Liver (tissue), 9 donors: ENCODE measurements around the gene GSTA3. TPM values are rescaled to one million over a fixed set of nuclear protein-coding genes. Genes with fewer than 3 reads are reported as not detected.

Experiments used
- DNase-seq: peaks from one replicate; pipeline ENCODE4 v3.0.0-alpha.2; 2017; ENCODE audit warnings: low spot score
- H3K27ac ChIP-seq, 2 donors: one replicate each; pipeline ENCODE4 v1.7.0; 2013; ENCODE audit warnings: inconsistent platforms in 2 of 2, low read length in 2 of 2, control low read depth in 1 of 2, low read depth in 1 of 2, mild to moderate bottlenecking in 1 of 2
- H3K27me3 ChIP-seq, 4 donors: one replicate each; pipeline versions ENCODE4 v1.6.1 to v1.7.0; 2013; ENCODE audit warnings: low read length in 3 of 4, inconsistent platforms in 1 of 4, mild to moderate bottlenecking in 1 of 4, moderate library complexity in 1 of 4; ENCODE audit not compliant: control insufficient read depth in 4 of 4, insufficient read depth in 4 of 4
- H3K36me3 ChIP-seq, 4 donors: one replicate each; pipeline versions ENCODE4 v1.6.1 to v1.7.0; 2013; ENCODE audit warnings: low read length in 3 of 4, mild to moderate bottlenecking in 3 of 4, low read depth in 1 of 4, moderate library complexity in 1 of 4; ENCODE audit not compliant: control insufficient read depth in 4 of 4, insufficient read depth in 3 of 4
- H3K4me1 ChIP-seq, 4 donors: one replicate each; pipeline versions ENCODE4 v1.6.1 to v1.7.0; 2013; ENCODE audit warnings: low read length in 3 of 4, mild to moderate bottlenecking in 3 of 4, moderate library complexity in 1 of 4; ENCODE audit not compliant: control insufficient read depth in 4 of 4, insufficient read depth in 4 of 4
- H3K4me3 ChIP-seq, 3 donors: one replicate each; pipeline versions ENCODE4 v1.6.1 to v1.7.0; 2013; ENCODE audit warnings: low read length in 3 of 3, control low read depth in 1 of 3, low read depth in 1 of 3, mild to moderate bottlenecking in 1 of 3
- H3K9ac ChIP-seq, 2 donors: one replicate each; pipeline ENCODE4 v1.7.0; 2013; ENCODE audit warnings: low read length in 2 of 2, mild to moderate bottlenecking in 2 of 2, moderate library complexity in 2 of 2, control low read depth in 1 of 2, low read depth in 1 of 2
- H3K9me3 ChIP-seq, 4 donors: one replicate each; pipeline versions ENCODE4 v1.6.1 to v1.7.0; 2013; ENCODE audit warnings: low read length in 3 of 4; ENCODE audit not compliant: control insufficient read depth in 4 of 4
- CTCF ChIP-seq: fragments of 150-350 bp; IDR thresholded peaks from 2 replicates; pipeline ENCODE4 v1.5.1; 2017; ENCODE audit warnings: improper control_type of control experiment, low read depth, low read length; ENCODE audit not compliant: missing input control
- FOXA1 ChIP-seq: IDR thresholded peaks from 2 replicates; pipeline ENCODE4 v1.6.1; 2016; ENCODE audit warnings: antibody characterized with exemption
- FOXA2 ChIP-seq: IDR thresholded peaks from 2 replicates; pipeline ENCODE4 v1.6.1; 2016; ENCODE audit warnings: antibody characterized with exemption
- GABPA ChIP-seq, 2 donors: IDR thresholded peaks in 1 of 2; conservative IDR thresholded peaks in 1 of 2; 2 replicates each; pipeline ENCODE4 v1.6.1; 2016; ENCODE audit warnings: antibody characterized with exemption in 2 of 2, mild to moderate bottlenecking in 1 of 2, moderate library complexity in 1 of 2
- HNF4A ChIP-seq, 2 donors: conservative IDR thresholded peaks; 2 replicates each; pipeline ENCODE4 v1.6.1; 2016; ENCODE audit warnings: antibody characterized with exemption in 2 of 2, mild to moderate bottlenecking in 2 of 2
- HNF4G ChIP-seq: IDR thresholded peaks from 2 replicates; pipeline ENCODE4 v1.6.1; 2016; ENCODE audit warnings: antibody characterized with exemption
- JUND ChIP-seq, 2 donors: IDR thresholded peaks; 2 replicates each; pipeline ENCODE4 v1.6.1; 2016; ENCODE audit warnings: antibody characterized with exemption in 2 of 2
- NR2F2 ChIP-seq: IDR thresholded peaks from 2 replicates; pipeline ENCODE4 v1.6.1; 2016; ENCODE audit warnings: antibody characterized with exemption
- RAD21 ChIP-seq, 2 donors: IDR thresholded peaks; 2 replicates each; pipeline ENCODE4 v1.6.1; 2016; ENCODE audit warnings: antibody characterized with exemption in 2 of 2, mild to moderate bottlenecking in 2 of 2
- RXRA ChIP-seq, 2 donors: IDR thresholded peaks; 2 replicates each; pipeline ENCODE4 v1.6.1; 2017 to 2018; ENCODE audit warnings: antibody characterized with exemption in 2 of 2, mild to moderate bottlenecking in 1 of 2
- TAF1 ChIP-seq: conservative IDR thresholded peaks from 2 replicates; pipeline ENCODE4 v1.6.1; 2016; ENCODE audit warnings: antibody characterized with exemption, mild to moderate bottlenecking
- YY1 ChIP-seq: IDR thresholded peaks from 2 replicates; pipeline ENCODE4 v1.6.1; 2016; ENCODE audit warnings: antibody characterized with exemption, mild to moderate bottlenecking
- WGBS: extraction: QIAGEN DNeasy Blood & Tissue Kit; methylation state at CpG from one replicate; pipeline ENCODE4 v1.1.7; 2013; 5-methylcytosine and 5-hydroxymethylcytosine counted together
- polyA plus RNA-seq, 2 donors: library from polyadenylated mRNA; stranded (reverse) in 1 of 2; unstranded in 1 of 2; fragments of 200-250 nt in 1 of 2; fragments of >200 nt in 1 of 2; fragmentation: Nextera tagmentation in 1 of 2; extraction: Ambion mirVana in 1 of 2; gene quantifications; one replicate each; pipeline versions ENCODE4 v1.2.1 to v1.2.3, GENCODE V29; 2013 to 2015
- total RNA-seq, 2 donors: library from RNA; depleted of rRNA; stranded (reverse); fragments of >200 nt; gene quantifications; one replicate each; pipeline ENCODE4 v1.2.3, GENCODE V29; 2014
- TF ChIP-seq, protein P1 (sequence below): IDR thresholded peaks from 2 replicates; pipeline ENCODE4 v1.6.1; 2016; ENCODE audit warnings: antibody characterized with exemption
- TF ChIP-seq, protein P2 (sequence below): IDR thresholded peaks from 2 replicates; pipeline ENCODE4 v1.6.1; 2016; ENCODE audit warnings: antibody characterized with exemption
- TF ChIP-seq, protein P3 (sequence below): IDR thresholded peaks from 2 replicates; pipeline ENCODE4 v1.6.1; 2016; ENCODE audit warnings: antibody characterized with exemption, mild to moderate bottlenecking
- donor health status: healthy.
- donor health status: healthy.
- donor health status: healthy.
- donor health status: healthy.
- donor health status: healthy.

GSTA3 gene
- total and polyA plus RNA-seq, 4 donors: not detected

DNA sequence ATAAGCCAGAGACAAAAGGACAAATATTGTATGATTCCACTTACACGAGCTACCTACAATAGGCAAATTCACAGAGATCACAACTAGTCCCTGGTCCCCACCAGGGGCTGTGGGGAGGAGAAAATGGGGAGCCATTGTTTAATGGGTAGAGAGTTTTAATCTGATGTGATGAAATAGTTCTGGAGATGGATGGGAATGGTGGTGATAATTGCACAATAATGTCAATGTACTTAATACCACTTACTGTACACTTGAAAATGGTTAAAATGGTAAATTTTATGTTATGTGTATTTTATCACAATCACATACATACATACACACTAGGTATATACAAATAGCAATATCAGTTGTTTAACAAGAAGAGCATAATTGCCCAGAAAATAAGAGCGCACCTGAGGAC is 24.3 kb upstream of the GSTA3 start:
- no peak overlapping the region for H3K4me3 ChIP-seq
- no peak overlapping the region for H3K9ac ChIP-seq
- WGBS: 89% methylated on average over 2 of the region's 2 CpGs
- H3K27me3 ChIP-seq: no peaks in the 10 kb centered on the region
- H3K9me3 ChIP-seq: no peaks in the 10 kb centered on the region
- DNase-seq: no peak
- H3K36me3 ChIP-seq: no peaks in the 10 kb centered on the region
- no peak for TF ChIP-seq GABPA (IDR thresholded peaks at IDR 0.05 in 1 of 2, conservative IDR thresholded peaks at IDR 0.05 in 1 of 2)
- no peak for TF ChIP-seq NR2F2
- TF ChIP-seq, protein P1, sequence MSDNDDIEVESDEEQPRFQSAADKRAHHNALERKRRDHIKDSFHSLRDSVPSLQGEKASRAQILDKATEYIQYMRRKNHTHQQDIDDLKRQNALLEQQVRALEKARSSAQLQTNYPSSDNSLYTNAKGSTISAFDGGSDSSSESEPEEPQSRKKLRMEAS: no peak
- TF ChIP-seq YY1: no peak
- no peak for TF ChIP-seq FOXA1
- no peak for TF ChIP-seq FOXA2
- TF ChIP-seq RAD21 (IDR thresholded peaks at IDR 0.05): no peak
- TF ChIP-seq RXRA (IDR thresholded peaks at IDR 0.05): no peak
- TF ChIP-seq JUND (IDR thresholded peaks at IDR 0.05): no peak
- no peak for TF ChIP-seq HNF4A (conservative IDR thresholded peaks at IDR 0.05)
- TF ChIP-seq HNF4G: no peak
- TF ChIP-seq, protein P2, sequence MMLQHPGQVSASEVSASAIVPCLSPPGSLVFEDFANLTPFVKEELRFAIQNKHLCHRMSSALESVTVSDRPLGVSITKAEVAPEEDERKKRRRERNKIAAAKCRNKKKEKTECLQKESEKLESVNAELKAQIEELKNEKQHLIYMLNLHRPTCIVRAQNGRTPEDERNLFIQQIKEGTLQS: no peak
- no peak for TF ChIP-seq CTCF
- H3K27ac ChIP-seq: no peak overlapping the region
- peaks cover 0 to 10% (median 4%) of the 10 kb centered on the region in 4 donors for H3K4me1 ChIP-seq

- Histone ChIP-seq H3K4me1 (peaks cover 0 to 10% (median 4%) of the 10 kb centered on the region in 4 donors), H3K4me3 (no peak overlapping the region), H3K27me3 (no peaks in the 10 kb centered on the region), H3K9me3 (no peaks in the 10 kb centered on the region), H3K36me3 (no peaks in the 10 kb centered on the region), H3K9ac (no peak overlapping the region), H3K27ac (no peak overlapping the region)
- WGBS: 91% methylated on average over 2 of the region's 2 CpGs
- DNase-seq: no peak
- TF ChIP-seq NR2F2: no peak
- TF ChIP-seq FOXA1: no peak
- no peak for TF ChIP-seq JUND (IDR thresholded peaks at IDR 0.05)
- no peak for TF ChIP-seq CTCF
- TF ChIP-seq FOXA2: no peak
- no peak for TF ChIP-seq GABPA (IDR thresholded peaks at IDR 0.05 in 1 of 2, conservative IDR thresholded peaks at IDR 0.05 in 1 of 2)
- no peak for TF ChIP-seq RAD21 (IDR thresholded peaks at IDR 0.05)
- TF ChIP-seq, protein P3, sequence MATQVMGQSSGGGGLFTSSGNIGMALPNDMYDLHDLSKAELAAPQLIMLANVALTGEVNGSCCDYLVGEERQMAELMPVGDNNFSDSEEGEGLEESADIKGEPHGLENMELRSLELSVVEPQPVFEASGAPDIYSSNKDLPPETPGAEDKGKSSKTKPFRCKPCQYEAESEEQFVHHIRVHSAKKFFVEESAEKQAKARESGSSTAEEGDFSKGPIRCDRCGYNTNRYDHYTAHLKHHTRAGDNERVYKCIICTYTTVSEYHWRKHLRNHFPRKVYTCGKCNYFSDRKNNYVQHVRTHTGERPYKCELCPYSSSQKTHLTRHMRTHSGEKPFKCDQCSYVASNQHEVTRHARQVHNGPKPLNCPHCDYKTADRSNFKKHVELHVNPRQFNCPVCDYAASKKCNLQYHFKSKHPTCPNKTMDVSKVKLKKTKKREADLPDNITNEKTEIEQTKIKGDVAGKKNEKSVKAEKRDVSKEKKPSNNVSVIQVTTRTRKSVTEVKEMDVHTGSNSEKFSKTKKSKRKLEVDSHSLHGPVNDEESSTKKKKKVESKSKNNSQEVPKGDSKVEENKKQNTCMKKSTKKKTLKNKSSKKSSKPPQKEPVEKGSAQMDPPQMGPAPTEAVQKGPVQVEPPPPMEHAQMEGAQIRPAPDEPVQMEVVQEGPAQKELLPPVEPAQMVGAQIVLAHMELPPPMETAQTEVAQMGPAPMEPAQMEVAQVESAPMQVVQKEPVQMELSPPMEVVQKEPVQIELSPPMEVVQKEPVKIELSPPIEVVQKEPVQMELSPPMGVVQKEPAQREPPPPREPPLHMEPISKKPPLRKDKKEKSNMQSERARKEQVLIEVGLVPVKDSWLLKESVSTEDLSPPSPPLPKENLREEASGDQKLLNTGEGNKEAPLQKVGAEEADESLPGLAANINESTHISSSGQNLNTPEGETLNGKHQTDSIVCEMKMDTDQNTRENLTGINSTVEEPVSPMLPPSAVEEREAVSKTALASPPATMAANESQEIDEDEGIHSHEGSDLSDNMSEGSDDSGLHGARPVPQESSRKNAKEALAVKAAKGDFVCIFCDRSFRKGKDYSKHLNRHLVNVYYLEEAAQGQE: no peak
- TF ChIP-seq TAF1: no peak
Measured at GRCh38 chr6:52931351-52931750, 21.9 kb upstream of the GSTA3 start.
